SK-N-SH (cell line): ENCODE data around the gene SPATA31C1. TPM values are rescaled to one million over a fixed set of nuclear protein-coding genes. Genes with fewer than 3 reads are reported as not detected.

Experiments used
- CTCF ChIA-PET: fragments of 300-600, 350-600 bp; formaldehyde crosslinking; extraction: SDS; loops from one replicate; lab custom pipeline; 2021; lab: Yijun Ruan, JAX
- POLR2A ChIA-PET: fragments of 350-600 bp; sonication (Branson Sonifier 250); formaldehyde crosslinking; extraction: SDS; loops from one replicate; lab custom pipeline; 2020; ENCODE audit warnings: antibody characterized with exemption, inconsistent platforms; lab: Yijun Ruan, JAX
- DNase-seq: peaks from one replicate; pipeline ENCODE4 v3.0.0; 2012
- H2AFZ ChIP-seq: fragments of 200-600 bp; sonication (generic); 2 replicates; pipeline ENCODE4 v1.8.1; 2016; ENCODE audit warnings: antibody characterized with exemption, mild to moderate bottlenecking, low read depth
- H3F3A ChIP-seq: fragments of 200-600 bp; sonication (generic); replicated peaks from 2 replicates; pipeline ENCODE3; 2016; ENCODE audit warnings: antibody characterized with exemption, mild to moderate bottlenecking; ENCODE audit not compliant: insufficient read depth
- H3K27ac ChIP-seq, 2 experiments: fragments of 200-500 bp in 1 of 2; fragments of 200-600 bp in 1 of 2; sonication (Bioruptor generic) in 1 of 2; sonication (generic), shearing (Covaris generic) in 1 of 2; 2 replicates each; pipeline versions ENCODE4 v1.5.1 to v1.6.1; 2014 to 2016; ENCODE audit warnings: low read depth in 2 of 2, inconsistent platforms in 1 of 2, low read length in 1 of 2, mild to moderate bottlenecking in 1 of 2, mixed read lengths in 1 of 2
- H3K27me3 ChIP-seq: fragments of 200-600 bp; sonication (generic), shearing (Covaris generic); 2 replicates; pipeline ENCODE4 v1.6.1; 2016; ENCODE audit warnings: mixed run types; ENCODE audit not compliant: insufficient read depth
- H3K36me3 ChIP-seq, 2 experiments: fragments of 200-500 bp in 1 of 2; fragments of 200-600 bp in 1 of 2; sonication (Bioruptor generic) in 1 of 2; sonication (generic) in 1 of 2; replicated peaks in 1 of 2; 2 replicates each; pipeline versions ENCODE3 to v1.5.1; 2014 to 2016; ENCODE audit warnings: low read length in 1 of 2, mild to moderate bottlenecking in 1 of 2; ENCODE audit not compliant: insufficient read depth in 2 of 2, control insufficient read depth in 1 of 2
- H3K4me1 ChIP-seq, 2 experiments: fragments of 200-500 bp in 1 of 2; fragments of 200-600 bp in 1 of 2; sonication (Bioruptor generic) in 1 of 2; sonication (generic), shearing (Covaris generic) in 1 of 2; 2 replicates each; pipeline versions ENCODE4 v1.5.1 to v1.6.1; 2014 to 2016; ENCODE audit warnings: low read depth in 1 of 2, low read length in 1 of 2, mixed run types in 1 of 2; ENCODE audit not compliant: insufficient read depth in 2 of 2, control insufficient read depth in 1 of 2
- H3K4me2 ChIP-seq: fragments of 200-600 bp; sonication (generic), shearing (Covaris generic); 2 replicates; pipeline ENCODE4 v1.6.1; 2017; ENCODE audit warnings: mixed run types
- H3K4me3 ChIP-seq, 2 experiments: fragments of 200-500 bp in 1 of 2; fragments of 200-600 bp in 1 of 2; sonication (Bioruptor generic) in 1 of 2; sonication (generic), shearing (Covaris generic) in 1 of 2; 2 replicates each; pipeline versions ENCODE4 v1.5.1 to v1.8.1; 2014 to 2016; ENCODE audit warnings: low read depth in 2 of 2, inconsistent platforms in 1 of 2, low read length in 1 of 2, mild to moderate bottlenecking in 1 of 2, mixed read lengths in 1 of 2, moderate library complexity in 1 of 2
- H3K79me2 ChIP-seq: fragments of 200-600 bp; sonication (generic); 2 replicates; pipeline ENCODE4 v1.8.1; 2017; ENCODE audit warnings: mild to moderate bottlenecking; ENCODE audit not compliant: insufficient read depth
- H3K9ac ChIP-seq: fragments of 200-600 bp; sonication (generic); 2 replicates; pipeline ENCODE4 v1.6.1; 2017; ENCODE audit warnings: mixed run types
- H3K9me2 ChIP-seq: fragments of 200-600 bp; sonication (generic); 2 replicates; pipeline ENCODE4 v1.6.1; 2017; ENCODE audit warnings: mixed run types
- H3K9me3 ChIP-seq: fragments of 200-600 bp; sonication (generic); 2 replicates; pipeline ENCODE4 v1.6.1; 2017; ENCODE audit warnings: mixed run types, mild to moderate bottlenecking, moderate library complexity
- H4K20me1 ChIP-seq: fragments of 200-600 bp; sonication (generic); 2 replicates; pipeline ENCODE4 v1.6.1; 2017; ENCODE audit warnings: mild to moderate bottlenecking, mixed run types; ENCODE audit not compliant: insufficient read depth
- CHD2 ChIP-seq: fragments of 150-350 bp; IDR thresholded peaks from 2 replicates; pipeline ENCODE4 v1.6.1; 2018; ENCODE audit warnings: low read length; ENCODE audit not compliant: partially characterized antibody
- EP300 ChIP-seq, 2 experiments: IDR thresholded peaks; 2 replicates each; pipeline versions ENCODE4 v1.4.0 to v1.6.1; 2012; ENCODE audit warnings: borderline replicate concordance in 1 of 2, low read depth in 1 of 2, low read length in 1 of 2
- FOXM1 ChIP-seq: IDR thresholded peaks from 2 replicates; pipeline ENCODE4 v1.4.0; 2012; ENCODE audit warnings: low read depth, mild to moderate bottlenecking
- GABPA ChIP-seq: IDR thresholded peaks from 2 replicates; pipeline ENCODE4 v1.4.0; 2012; ENCODE audit warnings: low read depth, mild to moderate bottlenecking
- JUND ChIP-seq: IDR thresholded peaks from 2 replicates; pipeline ENCODE4 v1.4.0; 2012
- MEF2A ChIP-seq: IDR thresholded peaks from 2 replicates; pipeline ENCODE4 v1.4.0; 2012; ENCODE audit warnings: low read depth, borderline replicate concordance
- MXI1 ChIP-seq: IDR thresholded peaks from 2 replicates; pipeline ENCODE4 v1.6.1; 2012; ENCODE audit warnings: mild to moderate bottlenecking, low read depth, low read length, improper control_type of control experiment
- NFIC ChIP-seq: IDR thresholded peaks from 2 replicates; pipeline ENCODE4 v1.4.0; 2012; ENCODE audit warnings: borderline replicate concordance
- NRF1 ChIP-seq: IDR thresholded peaks from 2 replicates; pipeline ENCODE4 v1.6.1; 2012; ENCODE audit warnings: low read depth, mild to moderate bottlenecking, low read length
- PBX3 ChIP-seq: IDR thresholded peaks from 2 replicates; pipeline ENCODE4; 2012
- POLR2AphosphoS5 ChIP-seq: IDR thresholded peaks from 2 replicates; pipeline ENCODE4 v1.6.1; 2012; ENCODE audit warnings: low read depth, low read length
- RCOR1 ChIP-seq: fragments of 150-350 bp; IDR thresholded peaks from 2 replicates; pipeline ENCODE4 v1.6.1; 2017; ENCODE audit warnings: antibody characterized with exemption, low read length
- REST ChIP-seq: IDR thresholded peaks from 2 replicates; pipeline ENCODE4 v1.6.1; 2012; ENCODE audit warnings: mild to moderate bottlenecking, low read depth, low read length, moderate library complexity
- RXRA ChIP-seq: IDR thresholded peaks from 2 replicates; pipeline ENCODE4 v1.4.0; 2012; ENCODE audit warnings: low read depth, mild to moderate bottlenecking, borderline replicate concordance
- TAF1 ChIP-seq: IDR thresholded peaks from 2 replicates; pipeline ENCODE4 v1.6.1; 2012; ENCODE audit warnings: low read depth, mild to moderate bottlenecking, low read length, moderate library complexity, borderline replicate concordance
- TCF12 ChIP-seq: IDR thresholded peaks from 2 replicates; pipeline ENCODE4 v1.4.0; 2012
- TEAD4 ChIP-seq: IDR thresholded peaks from 2 replicates; pipeline ENCODE4 v1.4.0; 2012; ENCODE audit warnings: mild to moderate bottlenecking, borderline replicate concordance; ENCODE audit not compliant: insufficient read depth
- USF1 ChIP-seq: IDR thresholded peaks from 2 replicates; pipeline ENCODE4 v1.4.0; 2012; ENCODE audit warnings: low read depth, borderline replicate concordance
- ZBTB33 ChIP-seq: IDR thresholded peaks from 2 replicates; pipeline ENCODE4 v1.4.0; 2012; ENCODE audit warnings: low read depth, borderline replicate concordance
- WGBS: methylation state at CpG from one replicate; pipeline ENCODE4 v1.1.6; 2017; ENCODE audit warnings: low lambda C conversion rate; 5-methylcytosine and 5-hydroxymethylcytosine counted together
- polyA plus RNA-seq, 3 experiments: library from polyadenylated mRNA; depleted of rRNA; stranded (reverse); fragments of >200 nt; gene quantifications; 2 replicates each; pipeline ENCODE4 v1.2.3, GENCODE V29; 2012
- TF ChIP-seq, protein P1 (sequence below): fragments of 150-350 bp; IDR thresholded peaks from 2 replicates; pipeline ENCODE4 v1.6.1; 2017; ENCODE audit warnings: antibody characterized with exemption, low read length, low read depth, borderline replicate concordance

Gene SPATA31C1
- polyA plus RNA-seq, 1 of the 3 experiments (the other 2 are of a cell fraction), result not detected

DNA sequence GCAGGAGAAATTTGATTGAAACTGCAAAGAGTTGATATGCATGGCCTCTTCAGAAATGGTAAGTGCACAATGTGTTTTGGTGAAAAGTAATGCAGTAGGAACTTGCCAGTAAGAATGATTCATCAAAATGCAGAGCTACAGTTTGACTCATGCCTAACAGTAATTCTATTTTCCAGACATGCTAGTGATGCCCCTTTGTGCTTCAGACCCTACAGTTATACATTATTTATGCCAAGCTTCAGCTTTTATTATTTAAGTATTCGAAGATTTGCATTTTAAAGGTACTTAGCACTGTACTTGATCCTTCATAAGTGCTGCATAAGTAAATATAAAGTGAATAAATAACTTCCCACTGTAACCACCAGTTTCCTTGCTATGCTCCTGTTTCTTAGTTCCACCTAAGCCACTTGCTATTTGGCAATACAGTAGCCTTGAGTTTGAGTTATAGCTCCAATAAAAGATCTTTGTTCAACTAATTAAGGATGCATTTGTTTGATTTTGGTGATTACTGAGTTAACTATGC, 38.7 kb upstream of the SPATA31C1 start (continued):
- TF ChIP-seq REST (no peak), NFIC (no peak), POLR2AphosphoS5 (no peak)

GRCh38 chr9:87880116-87880515, 37.6 kb upstream of the SPATA31C1 start:
- Histone ChIP-seq H3K9me3 (no peaks in the 10 kb centered on the region), H4K20me1 (no peaks in the 10 kb centered on the region), H3K27me3 (no peaks in the 10 kb centered on the region), H3K27ac (no peak overlapping the region), H3K4me2 (no peak overlapping the region), H3K36me3 (no peaks in the 10 kb centered on the region), H3K4me1 (no peaks in the 10 kb centered on the region), H3K9me2 (no peaks in the 10 kb centered on the region), H2AFZ (no peak overlapping the region), H3K79me2 (no peaks in the 10 kb centered on the region), H3K9ac (no peak overlapping the region), H3F3A (no peaks in the 10 kb centered on the region), H3K4me3 (no peak overlapping the region)
- DNase-seq, result no peak
- TF ChIP-seq JUND, result no peak
- no peak for TF ChIP-seq EP300 (IDR thresholded peaks at IDR 0.05; ENCODE audit: borderline replicate concordance in 1 of 2, low read depth in 1 of 2, low read length in 1 of 2)
- TF ChIP-seq POLR2AphosphoS5, result no peak
- no peak for TF ChIP-seq TAF1
- no peak for TF ChIP-seq FOXM1
- no peak for TF ChIP-seq PBX3
- no peak for TF ChIP-seq RXRA
- TF ChIP-seq TCF12, result no peak
- TF ChIP-seq MXI1, result no peak
- TF ChIP-seq, protein P1, sequence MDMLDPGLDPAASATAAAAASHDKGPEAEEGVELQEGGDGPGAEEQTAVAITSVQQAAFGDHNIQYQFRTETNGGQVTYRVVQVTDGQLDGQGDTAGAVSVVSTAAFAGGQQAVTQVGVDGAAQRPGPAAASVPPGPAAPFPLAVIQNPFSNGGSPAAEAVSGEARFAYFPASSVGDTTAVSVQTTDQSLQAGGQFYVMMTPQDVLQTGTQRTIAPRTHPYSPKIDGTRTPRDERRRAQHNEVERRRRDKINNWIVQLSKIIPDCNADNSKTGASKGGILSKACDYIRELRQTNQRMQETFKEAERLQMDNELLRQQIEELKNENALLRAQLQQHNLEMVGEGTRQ, result no peak
- no peak for TF ChIP-seq CHD2
- TF ChIP-seq USF1, result no peak
- TF ChIP-seq MEF2A, result no peak
- TF ChIP-seq ZBTB33, result no peak
- no peak for TF ChIP-seq RCOR1
- TF ChIP-seq NRF1, result no peak
- TF ChIP-seq REST, result no peak
- no peak for TF ChIP-seq GABPA
- TF ChIP-seq TEAD4, result no peak
- CTCF ChIA-PET, result no interaction called here
- POLR2A ChIA-PET, result no interaction called here
- WGBS, result 62% methylated on average over 8 of the region's 8 CpGs
